Testis (tissue), 2 donors: ENCODE data around the gene RHNO1.

Experiments used
- CTCF ChIP-seq, 3 experiments: fragments of 450-650 bp in 2 of 3; fragments of 200-600 bp in 1 of 3; sonication (generic) in 1 of 3; IDR thresholded peaks; one replicate each; pipeline ENCODE4 v1.5.1; 2016 to 2019; ENCODE audit warnings: antibody characterized with exemption in 3 of 3, mild to moderate bottlenecking in 2 of 3, moderate library complexity in 1 of 3
- POLR2A ChIP-seq: fragments of 450-650 bp; IDR thresholded peaks from one replicate; pipeline ENCODE4 v1.6.1; 2017; ENCODE audit warnings: antibody characterized with exemption, mild to moderate bottlenecking, moderate library complexity

DNA sequence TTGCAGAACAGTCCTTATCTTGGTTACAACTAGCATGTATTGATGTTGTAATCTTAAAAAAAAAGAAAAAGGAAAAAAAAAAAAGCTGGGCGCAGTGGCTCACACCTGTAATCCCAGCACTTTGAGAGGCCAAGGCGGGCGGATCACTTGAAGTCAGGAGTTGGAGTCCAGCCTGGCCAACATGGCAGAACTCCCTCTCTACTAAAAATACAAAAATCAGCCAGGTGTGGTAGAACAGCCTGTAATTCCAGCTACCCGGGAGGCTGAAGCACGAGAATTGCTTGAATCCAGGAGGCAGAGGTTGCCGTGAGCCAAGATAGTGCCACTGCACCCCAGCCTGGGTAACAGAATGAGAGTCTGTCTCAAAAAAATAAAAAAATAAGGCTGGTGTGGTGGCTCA is 56.6 kb downstream of the RHNO1 start:
- TF ChIP-seq CTCF (IDR thresholded peaks at IDR 0.05), result no peak
- no peak for TF ChIP-seq POLR2A
